Muscle of arm (tissue), 12 donors: ENCODE data around the gene ABHD18. TPM values are rescaled to one million over a fixed set of nuclear protein-coding genes. Genes with fewer than 3 reads are reported as not detected.
"Not testable (repeated sequence)": the region's sequence is repeated elsewhere in the genome, so short reads cannot be mapped to it uniquely, and the experiment has no call there.

Experiments used
- DNase-seq: peaks from one replicate; pipeline ENCODE4 v3.0.0-alpha.2; 2013
- polyA plus RNA-seq, 12 donors: library from polyadenylated mRNA; unstranded; fragments of 120-200 nt; gene quantifications; one replicate each; pipeline ENCODE4 v1.2.1, GENCODE V29; 2013; ENCODE audit not compliant: insufficient read length in 12 of 12

ABHD18 gene
- polyA plus RNA-seq, 12 donors, result 13.9 to 153 (median 18.9) TPM

- DNase-seq, result peak; percentile 44
These were observed 96.6 kb downstream of the ABHD18 start for GRCh38 chr4:128061566-128062536.

GRCh38 chr4:128066453-128066820, 101.2 kb downstream of the ABHD18 start:
- DNase-seq, result not testable (repeated sequence)

GRCh38 chr4:128068918-128069317, 103.7 kb downstream of the ABHD18 start:
- no peak for DNase-seq

GRCh38 chr4:128076464-128076863, 111.3 kb downstream of the ABHD18 start:
- no peak for DNase-seq

Other genes with a start within 250 kb of the ABHD18 start
- gene SLC25A31, start 235.0 kb upstream of the ABHD18 start, polyA plus RNA-seq, result under 1 TPM in 1 of 12 donors, not detected in 11; 0.09 TPM
- gene HSPA4L, start 183.1 kb upstream of the ABHD18 start, polyA plus RNA-seq, result 100 to 1,000 TPM in 1 of 12 donors, 1 to 10 TPM in 10, not detected in 1; 6.2 to 130 (median 7.6) TPM
- 10 to 100 TPM in 8 of 12 donors, 1 to 10 TPM in 3, not detected in 1; 6.2 to 21.0 (median 14.7) TPM for gene PLK4, start 84.5 kb upstream of the ABHD18 start, polyA plus RNA-seq
- gene MFSD8, start 233 bp upstream of the ABHD18 start, polyA plus RNA-seq, result 10 to 100 TPM in 11 of 12 donors, not detected in 1; 15.1 to 31.3 (median 19.1) TPM
- gene LARP1B, start 95.9 kb downstream of the ABHD18 start, polyA plus RNA-seq, result 10 to 100 TPM in 11 of 12 donors, not detected in 1; 19.0 to 27.1 (median 23.0) TPM